Measurements from ENCODE around the gene SLC66A1. TPM values are rescaled to one million over a fixed set of nuclear protein-coding genes. Genes with fewer than 3 reads are reported as not detected.

Gene SLC66A1
- total and polyA plus RNA-seq, 5 donors from 2014 or later, result 3.2 to 8.7 (median 5.2) TPM

- DNase-seq (no peak), ATAC-seq (ENCODE audit: low read depth in 2 of 2) (no peak)
- Mint-ChIP-seq H3K4me1 (peaks cover 0 to 3% (median 0%) of the 10 kb centered on the region in 4 donors), H3K9me3 (no peaks in the 10 kb centered on the region), H3K4me3 (no peak overlapping the region), H3K27me3 (no peaks in the 10 kb centered on the region), H3K27ac (peak overlapping the region in 1 of 3 donors; percentile 56), H3K36me3 (peaks cover 26% of the 10 kb centered on the region)
- H3K4me1 ChIP-seq (ENCODE audit: control insufficient read depth, insufficient read depth, low read length, poor library complexity, severe bottlenecking), result no peaks in the 10 kb centered on the region
- H3K27me3 ChIP-seq (ENCODE audit: control insufficient read depth, insufficient read depth, low read length), result no peaks in the 10 kb centered on the region
- H3K4me3 ChIP-seq (ENCODE audit: low read depth, low read length), result no peak overlapping the region
- no peaks in the 10 kb centered on the region for H3K9me3 ChIP-seq (ENCODE audit: control insufficient read depth in 2 of 2, low read length in 2 of 2)
- H3K27ac ChIP-seq (ENCODE audit: insufficient read depth, low read length, poor library complexity, severe bottlenecking), result no peak overlapping the region
- no peaks in the 10 kb centered on the region for H3K36me3 ChIP-seq (ENCODE audit: control insufficient read depth, insufficient read depth, low read length)
Observed at GRCh38 chr1:19321071-19321470, 8.9 kb downstream of the SLC66A1 start.

- Mint-ChIP-seq H3K27me3 (no peaks in the 10 kb centered on the region), H3K4me1 (no peaks in the 10 kb centered on the region), H3K27ac (no peak overlapping the region), H3K9me3 (no peaks in the 10 kb centered on the region), H3K4me3 (peak overlapping the region in 2 of 4 donors; percentile 24 to 63), H3K36me3 (peaks cover 26% of the 10 kb centered on the region)
- DNase-seq, result no peak
- Histone ChIP-seq H3K9me3 (ENCODE audit: control insufficient read depth in 2 of 2, low read length in 2 of 2) (no peaks in the 10 kb centered on the region), H3K27me3 (ENCODE audit: control insufficient read depth, insufficient read depth, low read length) (no peaks in the 10 kb centered on the region), H3K4me3 (ENCODE audit: low read depth, low read length) (no peak overlapping the region), H3K27ac (ENCODE audit: insufficient read depth, low read length, poor library complexity, severe bottlenecking) (no peak overlapping the region), H3K4me1 (ENCODE audit: control insufficient read depth, insufficient read depth, low read length, poor library complexity, severe bottlenecking) (no peaks in the 10 kb centered on the region), H3K36me3 (ENCODE audit: control insufficient read depth, insufficient read depth, low read length) (no peaks in the 10 kb centered on the region)
- ATAC-seq (ENCODE audit: low read depth in 2 of 2), result no peak
Observed at GRCh38 chr1:19322481-19322880, 10.4 kb downstream of the SLC66A1 start.

- H3K27ac Mint-ChIP-seq, result no peak overlapping the region
- Histone ChIP-seq H3K36me3 (ENCODE audit: control insufficient read depth, insufficient read depth, low read length) (no peaks in the 10 kb centered on the region), H3K27ac (ENCODE audit: insufficient read depth, low read length, poor library complexity, severe bottlenecking) (no peak overlapping the region), H3K4me1 (ENCODE audit: control insufficient read depth, insufficient read depth, low read length, poor library complexity, severe bottlenecking) (no peaks in the 10 kb centered on the region), H3K27me3 (ENCODE audit: control insufficient read depth, insufficient read depth, low read length) (no peaks in the 10 kb centered on the region), H3K9me3 (ENCODE audit: control insufficient read depth in 2 of 2, low read length in 2 of 2) (no peaks in the 10 kb centered on the region), H3K4me3 (ENCODE audit: low read depth, low read length) (no peak overlapping the region)
- no peak for DNase-seq
- peak overlapping the region in 1 of 4 donors; percentile 49 for H3K4me3 Mint-ChIP-seq
- no peaks in the 10 kb centered on the region for H3K27me3 Mint-ChIP-seq
- no peaks in the 10 kb centered on the region for H3K9me3 Mint-ChIP-seq
- no peak for ATAC-seq (ENCODE audit: low read depth in 2 of 2)
- peaks cover 25% of the 10 kb centered on the region for H3K36me3 Mint-ChIP-seq
- H3K4me1 Mint-ChIP-seq, result no peaks in the 10 kb centered on the region
Observed at GRCh38 chr1:19323987-19324664, 12.0 kb downstream of the SLC66A1 start.

- Mint-ChIP-seq H3K36me3 (peaks cover 22% of the 10 kb centered on the region), H3K4me1 (peaks cover 0 to 2% (median 0%) of the 10 kb centered on the region in 4 donors), H3K27ac (no peak overlapping the region), H3K9me3 (no peaks in the 10 kb centered on the region), H3K27me3 (no peaks in the 10 kb centered on the region), H3K4me3 (peak overlapping the region in 2 of 4 donors; percentile 9 to 49)
- Histone ChIP-seq H3K9me3 (ENCODE audit: control insufficient read depth in 2 of 2, low read length in 2 of 2) (no peaks in the 10 kb centered on the region), H3K4me3 (ENCODE audit: low read depth, low read length) (no peak overlapping the region), H3K4me1 (ENCODE audit: control insufficient read depth, insufficient read depth, low read length, poor library complexity, severe bottlenecking) (no peaks in the 10 kb centered on the region), H3K27me3 (ENCODE audit: control insufficient read depth, insufficient read depth, low read length) (no peaks in the 10 kb centered on the region), H3K27ac (ENCODE audit: insufficient read depth, low read length, poor library complexity, severe bottlenecking) (no peak overlapping the region), H3K36me3 (ENCODE audit: control insufficient read depth, insufficient read depth, low read length) (no peaks in the 10 kb centered on the region)
- DNase-seq (no peak), ATAC-seq (ENCODE audit: low read depth in 2 of 2) (no peak)
Observed at GRCh38 chr1:19324665-19324990, 12.5 kb downstream of the SLC66A1 start.

- H3K36me3 ChIP-seq (ENCODE audit: control insufficient read depth, insufficient read depth, low read length), result no peaks in the 10 kb centered on the region
- peak overlapping the region in 1 of 4 donors; percentile 49 for H3K4me3 Mint-ChIP-seq
Observed at GRCh38 chr1:19325368-19325957, 13.3 kb downstream of the SLC66A1 start.

GRCh38 chr1:19325958-19326747 is 14.0 kb downstream of the SLC66A1 start:
- Histone ChIP-seq H3K27me3 (ENCODE audit: control insufficient read depth, insufficient read depth, low read length) (no peaks in the 10 kb centered on the region), H3K4me1 (ENCODE audit: control insufficient read depth, insufficient read depth, low read length, poor library complexity, severe bottlenecking) (no peaks in the 10 kb centered on the region), H3K9me3 (ENCODE audit: control insufficient read depth in 2 of 2, low read length in 2 of 2) (no peaks in the 10 kb centered on the region), H3K36me3 (ENCODE audit: control insufficient read depth, insufficient read depth, low read length) (no peaks in the 10 kb centered on the region), H3K27ac (ENCODE audit: insufficient read depth, low read length, poor library complexity, severe bottlenecking) (no peak overlapping the region), H3K4me3 (ENCODE audit: low read depth, low read length) (no peak overlapping the region)
- Mint-ChIP-seq H3K9me3 (no peaks in the 10 kb centered on the region), H3K27ac (no peak overlapping the region), H3K27me3 (no peaks in the 10 kb centered on the region), H3K4me1 (peaks cover 0 to 5% (median 0%) of the 10 kb centered on the region in 4 donors), H3K4me3 (no peak overlapping the region), H3K36me3 (peaks cover 22% of the 10 kb centered on the region)
- no peak for DNase-seq
- no peak for ATAC-seq (ENCODE audit: low read depth in 2 of 2)

More at GRCh38 chr1:19325368-19325957, 13.3 kb downstream of the SLC66A1 start:
- Mint-ChIP-seq H3K27me3 (no peaks in the 10 kb centered on the region), H3K27ac (peak overlapping the region in 1 of 3 donors; percentile 10), H3K9me3 (no peaks in the 10 kb centered on the region), H3K4me1 (peaks cover 0 to 5% (median 0%) of the 10 kb centered on the region in 4 donors), H3K36me3 (peaks cover 22% of the 10 kb centered on the region)
- DNase-seq, result no peak
- H3K9me3 ChIP-seq (ENCODE audit: control insufficient read depth in 2 of 2, low read length in 2 of 2), result no peaks in the 10 kb centered on the region
- no peaks in the 10 kb centered on the region for H3K27me3 ChIP-seq (ENCODE audit: control insufficient read depth, insufficient read depth, low read length)
- ATAC-seq (ENCODE audit: low read depth in 2 of 2), result no peak
- H3K27ac ChIP-seq (ENCODE audit: insufficient read depth, low read length, poor library complexity, severe bottlenecking), result no peak overlapping the region
- H3K4me1 ChIP-seq (ENCODE audit: control insufficient read depth, insufficient read depth, low read length, poor library complexity, severe bottlenecking), result no peaks in the 10 kb centered on the region
- H3K4me3 ChIP-seq (ENCODE audit: low read depth, low read length), result no peak overlapping the region

GRCh38 chr1:19326748-19327065 is 14.6 kb downstream of the SLC66A1 start:
- ATAC-seq (ENCODE audit: low read depth in 2 of 2) (no peak), DNase-seq (no peak)
- Mint-ChIP-seq H3K27ac (no peak overlapping the region), H3K4me1 (peaks cover 0 to 5% (median 0%) of the 10 kb centered on the region in 4 donors), H3K36me3 (peaks cover 21% of the 10 kb centered on the region), H3K27me3 (no peaks in the 10 kb centered on the region), H3K4me3 (peak overlapping the region in 1 of 4 donors; percentile 15), H3K9me3 (no peaks in the 10 kb centered on the region)
- H3K27ac ChIP-seq (ENCODE audit: insufficient read depth, low read length, poor library complexity, severe bottlenecking), result no peak overlapping the region
- no peaks in the 10 kb centered on the region for H3K27me3 ChIP-seq (ENCODE audit: control insufficient read depth, insufficient read depth, low read length)
- no peaks in the 10 kb centered on the region for H3K9me3 ChIP-seq (ENCODE audit: control insufficient read depth in 2 of 2, low read length in 2 of 2)
- no peaks in the 10 kb centered on the region for H3K36me3 ChIP-seq (ENCODE audit: control insufficient read depth, insufficient read depth, low read length)
- no peaks in the 10 kb centered on the region for H3K4me1 ChIP-seq (ENCODE audit: control insufficient read depth, insufficient read depth, low read length, poor library complexity, severe bottlenecking)
- no peak overlapping the region for H3K4me3 ChIP-seq (ENCODE audit: low read depth, low read length)
